ENCODE measurements around the gene SFMBT2. TPM values are rescaled to one million over a fixed set of nuclear protein-coding genes. Genes with fewer than 3 reads are reported as not detected.

The SFMBT2 gene
- total and polyA plus RNA-seq, 2 of the 13 experiments (the other 11 are each of a cell fraction or from before 2014, with no cell fraction given): 0.01 to 0.02 TPM

GRCh38 chr10:7243873-7244272 lies 167.0 kb downstream of the SFMBT2 start (continued):
- TF ChIP-seq TFDP2 (CRISPR knock-in tag; IDR thresholded peaks at IDR 0.05) (no peak), ATF2 (CRISPR knock-in tag; IDR thresholded peaks at IDR 0.05) (no peak)

GRCh38 chr10:7243139-7243538 lies 167.7 kb downstream of the SFMBT2 start:
- ATAC-seq (no peak), DNase-seq (ENCODE audit: low spot score) (no peak), FAIRE-seq (no peak)
- ChIA-PET CTCF (ENCODE audit: low intra/inter-chr PET ratio, low total read pairs) (no interaction called here), POLR2A (no interaction called here)
- Histone ChIP-seq H3K27me3 (ENCODE audit: control insufficient read depth in 1 of 2, insufficient read depth in 2 of 2, low read length in 2 of 2) (no peaks in the 10 kb centered on the region), H3K4me3 (replicated peaks in 1 of 3; ENCODE audit: insufficient read depth in 1 of 3, low read depth in 2 of 3, low read length in 3 of 3) (no peak overlapping the region), H3K4me2 (ENCODE audit: low read depth, low read length) (no peak overlapping the region), H2AFZ (ENCODE audit: low read length) (no peak overlapping the region), H3K79me2 (ENCODE audit: insufficient read depth, low read length) (no peaks in the 10 kb centered on the region), H3K9me3 (ENCODE audit: low read length) (no peaks in the 10 kb centered on the region), H3K4me1 (ENCODE audit: insufficient read depth, low read length) (no peaks in the 10 kb centered on the region), H3K27ac (ENCODE audit: extremely low read length, insufficient read depth, low read length) (no peak overlapping the region), H3K36me3 (replicated peaks in 1 of 2; ENCODE audit: control insufficient read depth in 1 of 2, insufficient read depth in 2 of 2, low read length in 2 of 2) (no peaks in the 10 kb centered on the region), H4K20me1 (ENCODE audit: insufficient read depth, low read length) (no peaks in the 10 kb centered on the region), H3K9ac (ENCODE audit: insufficient read depth, low read depth, low read length) (no peak overlapping the region)
- TF ChIP-seq ZNF577 (CRISPR knock-in tag; IDR thresholded peaks at IDR 0.05; ENCODE audit: borderline replicate concordance, low read depth) (no peak), CHCHD3 (CRISPR knock-in tag; IDR thresholded peaks at IDR 0.05) (no peak), ZNF646 (CRISPR knock-in tag; IDR thresholded peaks at IDR 0.05) (no peak), RBM22 (optimal IDR thresholded peaks at IDR 0.05; ENCODE audit: low read length) (no peak), ATRX (CRISPR knock-in tag; IDR thresholded peaks at IDR 0.05; ENCODE audit: borderline replicate concordance) (no peak), NFE2L1 (CRISPR knock-in tag; IDR thresholded peaks at IDR 0.05; ENCODE audit: borderline replicate concordance) (no peak)
- WGBS (ENCODE audit: low lambda C conversion rate): 26% methylated on average over 6 of the region's 6 CpGs
- in situ Hi-C loops (cut with HindIII; ENCODE audit: extremely low pct_ligation_motif_present, low pct_unique_long_range_greater_than_20kb): no loop called here
- intact Hi-C loops (cut with micrococcal nuclease; ENCODE audit: unreplicated experiment): no loop called here
- no TSS peak for BruUV-seq (replicated peaks)

Measured in HepG2 (cell line).